NCI-H526 treated with DMSO at 0.1 percent for 48 hours (cell line): Measurements from ENCODE around the gene OLIG1.

Source experiments
- DNase-seq: peaks from one replicate; lab custom pipeline; 2025; lab: John Stamatoyannopoulos, UW

OLIG1 gene

GRCh38 chr21:33031152-33031911, 38.6 kb upstream of the OLIG1 start:
- no peak for DNase-seq

- no peak for DNase-seq
Observed at GRCh38 chr21:33032434-33033047, 37.4 kb upstream of the OLIG1 start.

GRCh38 chr21:33033094-33033951, 36.6 kb upstream of the OLIG1 start:
- DNase-seq: no peak

- DNase-seq: no peak
Observed at GRCh38 chr21:33033961-33034413, 36.0 kb upstream of the OLIG1 start.

- DNase-seq: no peak
Observed at GRCh38 chr21:33035147-33035546, 34.8 kb upstream of the OLIG1 start.

DNA sequence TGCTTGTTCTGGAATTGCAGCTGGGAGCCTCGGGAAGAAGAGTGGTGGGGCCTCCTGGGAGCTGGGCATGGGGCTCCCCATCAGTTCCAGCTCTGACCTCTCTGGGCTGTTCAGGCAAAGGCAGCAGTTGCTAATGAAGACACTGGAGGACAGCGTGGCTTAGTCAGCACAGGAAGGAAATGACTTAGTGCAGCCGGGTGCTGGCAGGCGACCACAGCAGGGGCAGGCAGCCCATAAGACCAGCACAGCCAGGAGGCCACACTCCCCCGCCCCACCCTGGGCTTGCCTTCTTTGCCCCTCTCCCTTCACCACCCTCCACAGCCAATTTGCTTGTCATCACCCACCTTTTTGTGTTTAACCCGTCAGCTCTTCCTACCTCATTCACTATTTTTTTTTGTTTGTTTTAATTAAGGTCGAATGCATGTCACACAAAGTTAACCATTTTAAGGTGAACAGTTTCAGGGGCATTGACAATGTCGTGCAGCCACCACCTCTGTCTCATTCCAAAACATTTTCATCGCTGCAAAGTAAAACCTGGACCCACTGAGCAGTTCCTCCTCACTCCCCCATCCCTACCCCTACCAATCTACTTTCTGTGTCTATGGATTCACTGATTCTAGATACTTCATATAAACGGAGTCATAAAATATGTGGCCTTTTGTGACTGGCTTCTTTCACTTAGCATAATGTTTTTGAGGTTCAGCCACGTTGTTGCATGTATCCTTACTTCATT, 33.3 kb upstream of the OLIG1 start:
- DNase-seq: no peak

DNA sequence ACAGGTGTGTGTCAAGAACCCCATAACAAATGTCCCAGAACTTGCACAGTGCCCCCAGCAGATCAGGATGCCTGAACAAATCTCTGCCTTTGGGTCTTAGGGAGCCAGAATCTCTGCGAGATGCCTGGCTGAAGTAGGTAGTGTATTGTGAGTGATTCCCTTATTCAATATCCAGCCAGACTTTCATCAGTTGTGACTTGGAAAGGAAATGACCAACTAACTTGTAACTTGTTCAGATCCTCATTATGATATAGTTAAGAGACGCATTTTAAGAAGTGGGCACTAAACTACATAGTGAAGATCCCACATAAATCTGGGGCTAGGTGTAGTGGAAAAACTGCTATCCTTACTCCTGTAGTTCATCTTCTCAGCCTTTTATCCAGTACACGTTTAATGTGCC, 32.4 kb upstream of the OLIG1 start:
- DNase-seq: no peak

GRCh38 chr21:33039536-33039935, 30.4 kb upstream of the OLIG1 start:
- DNase-seq: no peak

- no peak for DNase-seq
Observed at GRCh38 chr21:33040215-33040614, 29.7 kb upstream of the OLIG1 start.

- DNase-seq: no peak
Observed at GRCh38 chr21:33041981-33042380, 28.0 kb upstream of the OLIG1 start.

- DNase-seq: no peak
Observed at GRCh38 chr21:33042812-33043211, 27.1 kb upstream of the OLIG1 start.

DNA sequence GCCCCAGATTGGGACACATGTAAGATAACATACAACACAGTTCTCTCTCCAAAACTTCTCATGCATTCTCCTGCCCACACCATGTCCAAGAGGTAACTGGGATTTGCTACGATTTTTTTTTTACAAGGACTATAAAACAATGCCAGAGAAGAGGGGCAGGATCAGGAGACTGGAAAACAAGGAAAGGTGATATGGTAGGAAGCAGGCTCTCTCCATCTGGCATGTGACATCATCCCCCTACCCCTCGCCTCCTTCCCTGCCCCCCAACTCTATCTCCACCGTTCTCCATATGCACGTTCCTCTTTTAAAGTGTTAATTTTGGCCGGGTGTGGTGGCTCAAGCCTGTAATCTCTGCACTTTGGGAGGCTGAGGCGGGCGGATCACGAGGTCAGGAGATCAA, 23.5 kb upstream of the OLIG1 start:
- no peak for DNase-seq

DNA sequence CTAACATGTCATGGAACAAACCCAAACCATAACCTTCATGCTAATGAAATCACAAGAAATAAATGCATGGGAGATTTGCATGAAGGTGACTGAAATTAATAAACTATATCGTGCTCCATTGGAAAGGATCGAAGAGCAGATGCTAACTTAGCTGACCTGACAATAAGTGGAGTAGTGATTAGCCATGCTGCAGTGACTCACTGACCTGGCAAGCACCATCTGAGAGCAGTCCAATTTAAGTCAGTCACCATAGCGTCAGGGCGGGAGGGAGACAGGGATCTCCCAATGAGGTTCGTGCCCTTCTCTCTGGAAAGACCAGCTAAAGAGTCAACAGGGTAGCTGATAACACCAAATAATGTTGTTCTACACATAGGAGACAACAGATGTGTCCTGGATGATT, 22.7 kb upstream of the OLIG1 start:
- no peak for DNase-seq

- no peak for DNase-seq
Observed at GRCh38 chr21:33051925-33052324, 18.0 kb upstream of the OLIG1 start.

DNA sequence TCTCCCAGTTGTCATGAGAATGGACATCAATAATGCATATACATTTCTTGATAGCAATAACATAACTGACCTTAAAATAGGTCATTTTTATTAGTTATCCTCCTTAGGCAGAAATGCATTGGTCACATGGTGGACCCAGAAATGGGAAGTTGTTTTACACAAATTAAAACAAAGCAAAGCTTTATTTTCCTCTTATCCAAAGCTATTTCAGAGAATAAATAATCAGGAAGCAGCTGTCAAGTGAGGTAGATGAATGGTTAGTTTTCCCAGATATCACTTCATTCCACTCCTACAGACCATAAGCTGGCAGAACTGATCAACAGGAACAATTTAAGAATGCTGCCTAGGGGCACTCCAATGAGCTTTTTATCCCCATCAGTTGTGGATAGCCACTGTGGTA, 16.0 kb upstream of the OLIG1 start:
- no peak for DNase-seq

DNA sequence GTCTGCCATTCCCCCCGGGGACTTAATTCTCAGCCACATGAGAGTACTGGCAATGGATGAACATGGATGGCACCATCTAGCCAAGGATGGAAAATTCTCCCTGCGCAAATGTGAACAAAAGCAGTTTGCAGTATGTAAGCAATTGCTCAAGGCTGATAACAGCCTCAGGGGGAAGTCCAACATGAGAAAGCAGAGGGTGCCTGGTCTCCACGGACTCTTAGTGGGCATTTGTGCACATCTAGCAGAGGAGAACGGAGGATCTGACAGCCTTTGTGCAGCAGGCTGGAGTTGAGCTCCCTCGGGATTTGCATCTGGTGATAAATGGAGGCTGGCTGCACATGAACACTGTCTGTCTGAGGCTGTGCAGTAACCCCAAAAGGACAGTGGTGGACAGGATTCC, 13.9 kb upstream of the OLIG1 start:
- DNase-seq: no peak

DNA sequence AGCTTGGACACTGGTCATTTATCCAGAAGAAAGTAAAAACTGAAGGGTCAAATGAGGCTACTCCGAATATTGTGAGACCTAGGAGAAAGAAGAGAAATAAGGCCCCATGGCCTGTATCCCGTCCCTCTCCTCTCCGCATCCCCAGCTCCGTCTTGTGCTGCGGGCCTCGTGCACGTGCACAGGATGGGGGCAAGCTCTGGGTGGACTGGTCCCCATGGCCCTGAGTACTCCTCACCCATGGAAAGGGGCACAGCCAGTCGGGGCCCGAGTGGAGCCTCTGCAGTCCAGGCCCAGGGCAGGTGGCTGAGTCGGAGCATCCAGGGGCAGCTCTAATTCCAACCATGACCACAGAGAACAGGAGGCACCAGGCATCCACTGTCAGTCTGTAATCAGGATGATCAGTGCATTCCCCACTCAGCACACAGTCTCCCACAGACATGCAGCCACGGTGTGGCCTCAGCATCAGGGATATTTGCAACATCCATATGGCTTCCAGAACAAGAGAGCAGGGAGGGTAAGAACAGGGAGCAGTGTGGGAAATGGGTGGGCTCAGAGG, 12.5 kb upstream of the OLIG1 start:
- DNase-seq: no peak

- no peak for DNase-seq
Observed at GRCh38 chr21:33058527-33058926, 11.4 kb upstream of the OLIG1 start.

DNA sequence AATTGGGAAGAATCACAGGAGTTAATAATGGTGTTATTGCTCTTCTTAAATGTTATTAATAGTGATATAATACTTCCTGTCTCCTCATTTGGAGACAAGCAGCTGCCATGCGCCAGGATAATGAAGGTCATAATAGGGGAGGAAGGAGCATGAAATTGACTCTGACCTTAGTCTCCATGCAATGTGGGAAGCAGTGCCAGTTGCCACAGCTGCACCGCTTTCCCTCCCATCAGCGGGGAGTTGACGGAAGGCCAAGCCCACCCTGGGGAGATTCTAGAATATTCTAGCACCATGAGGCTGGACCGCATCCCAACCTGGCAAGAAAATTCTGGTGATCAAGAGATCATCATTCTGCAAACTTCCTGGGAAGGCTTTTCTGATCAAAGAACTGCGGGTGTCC, 11.0 kb upstream of the OLIG1 start:
- no peak for DNase-seq

- DNase-seq: no peak
Observed at GRCh38 chr21:33059380-33059841, 10.5 kb upstream of the OLIG1 start.

GRCh38 chr21:33061233-33061632, 8.7 kb upstream of the OLIG1 start:
- DNase-seq: no peak

GRCh38 chr21:33063375-33063883, 6.5 kb upstream of the OLIG1 start:
- no peak for DNase-seq
